ENCODE measurements around the gene ATP8B1.
"Not testable (repeated sequence)": the region's sequence is repeated elsewhere in the genome, so short reads cannot be mapped to it uniquely, and the experiment has no call there.

Gene ATP8B1

DNA sequence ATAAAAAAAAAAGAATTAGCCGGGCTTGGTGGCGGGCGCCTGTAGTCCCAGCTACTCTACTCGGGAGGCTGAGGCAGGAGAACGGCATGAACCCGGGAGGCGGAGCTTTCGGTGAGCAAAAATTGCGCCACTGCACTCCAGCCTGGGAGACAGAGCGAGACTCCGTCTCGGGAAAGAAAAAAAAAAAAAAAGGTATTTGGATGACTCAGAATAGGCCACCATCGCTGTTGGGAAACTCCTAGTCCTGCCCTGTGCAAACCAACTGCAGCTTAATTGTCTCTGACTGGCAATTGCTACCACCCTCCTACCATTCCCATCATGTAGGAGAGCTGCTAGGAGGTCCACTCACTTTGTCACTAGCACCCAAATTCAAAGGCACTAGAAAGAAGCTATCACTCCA lies 43.5 kb downstream of the ATP8B1 start:
- no peak for DNase-seq

DNA sequence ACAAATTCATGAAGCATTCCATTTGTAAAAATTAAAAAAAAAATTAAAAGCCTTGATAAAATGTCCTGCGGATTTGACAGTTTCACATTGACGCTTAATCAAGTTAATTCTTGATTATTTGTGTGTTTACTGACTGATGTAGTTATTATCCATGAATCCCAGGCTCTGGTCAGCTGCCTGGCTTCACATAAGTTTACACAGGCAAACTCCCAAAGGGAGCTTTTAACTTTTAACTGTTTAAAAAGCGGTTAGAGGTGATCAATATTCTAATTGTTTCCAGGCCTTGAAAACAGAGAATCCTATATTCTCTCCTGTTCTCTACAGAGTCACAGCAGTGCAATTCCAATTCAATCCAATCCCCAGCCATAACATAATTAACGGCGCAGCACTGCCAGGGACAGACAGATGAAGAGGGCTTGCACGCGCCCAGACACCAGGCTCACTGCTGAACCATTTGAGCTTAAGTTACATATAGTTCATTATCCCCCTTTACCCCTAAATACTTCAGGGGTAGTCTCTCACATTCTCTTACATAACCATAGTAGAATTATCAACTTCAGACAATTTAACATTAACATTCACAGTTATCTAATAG lies 47.5 kb downstream of the ATP8B1 start:
- no peak for DNase-seq

DNA sequence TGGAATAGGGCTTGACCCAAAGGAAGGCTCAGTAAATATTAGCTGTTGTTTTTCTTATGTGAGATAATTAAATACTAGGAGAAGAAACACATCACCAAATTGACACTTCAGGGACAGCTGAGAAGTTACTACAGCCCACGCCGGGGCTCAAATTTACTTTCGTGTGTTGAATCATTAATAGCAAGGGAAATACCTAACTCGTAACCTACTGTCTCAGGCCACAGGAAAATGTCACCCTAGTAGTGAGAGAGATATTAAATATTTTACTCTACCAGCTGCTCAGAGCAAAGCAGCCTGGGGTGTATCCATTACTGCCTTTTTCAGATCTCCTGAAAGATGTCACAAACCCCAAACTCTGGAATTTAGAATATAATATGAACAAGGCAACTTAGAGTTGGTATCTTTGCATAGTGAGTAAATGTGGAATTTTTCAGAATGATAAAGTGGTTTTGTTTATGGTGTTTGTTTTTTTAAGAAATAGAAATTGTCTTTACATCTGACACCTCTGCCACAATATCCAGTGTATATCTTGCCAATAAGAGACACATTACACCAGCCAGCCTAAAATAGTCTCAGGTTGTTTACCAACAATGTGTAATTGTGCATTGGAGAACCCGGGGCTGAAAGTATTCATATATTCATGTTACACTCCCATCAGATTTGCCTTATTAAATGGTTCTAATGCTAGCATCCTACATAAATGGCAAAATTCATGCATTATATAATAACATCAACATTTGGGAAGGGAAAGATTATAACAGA lies 48.4 kb downstream of the ATP8B1 start:
- DNase-seq, result no peak

DNA sequence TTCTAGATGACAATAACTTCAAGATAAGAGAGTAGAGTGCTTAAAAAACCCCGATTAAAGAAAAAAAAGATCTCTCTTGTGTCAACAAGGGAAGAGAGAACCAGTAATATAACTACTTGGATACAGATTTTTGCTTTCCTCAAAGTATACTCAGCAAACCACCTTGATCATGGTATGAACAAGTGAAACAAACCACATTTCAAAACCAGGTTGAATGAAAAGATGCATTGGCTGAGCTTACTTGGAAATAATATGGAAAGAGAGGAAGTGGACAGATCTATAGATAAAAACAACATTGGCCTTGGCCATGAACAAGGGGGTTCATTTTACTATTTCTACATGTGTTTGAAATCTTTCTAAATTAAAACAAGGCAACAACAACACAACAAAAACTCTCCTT lies 50.1 kb downstream of the ATP8B1 start:
- DNase-seq, result no peak

DNA sequence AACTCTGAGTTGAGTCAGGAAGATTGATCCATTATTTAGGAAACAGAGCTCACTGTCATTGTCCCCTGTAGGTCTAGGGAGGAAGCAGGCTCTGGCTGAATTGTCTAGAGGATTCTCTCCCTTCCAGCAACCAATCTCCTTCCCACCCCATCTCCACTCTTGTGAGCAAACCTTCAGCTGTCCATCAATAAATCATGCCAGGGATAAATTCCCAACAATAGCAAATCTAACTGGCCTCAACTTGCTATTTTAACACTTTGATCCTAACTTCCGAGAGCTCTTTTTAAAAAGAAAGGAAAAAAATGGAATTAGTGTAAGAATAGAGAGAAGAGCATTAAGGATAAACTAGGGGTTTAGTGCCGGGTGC lies 53.5 kb downstream of the ATP8B1 start:
- no peak for DNase-seq

DNA sequence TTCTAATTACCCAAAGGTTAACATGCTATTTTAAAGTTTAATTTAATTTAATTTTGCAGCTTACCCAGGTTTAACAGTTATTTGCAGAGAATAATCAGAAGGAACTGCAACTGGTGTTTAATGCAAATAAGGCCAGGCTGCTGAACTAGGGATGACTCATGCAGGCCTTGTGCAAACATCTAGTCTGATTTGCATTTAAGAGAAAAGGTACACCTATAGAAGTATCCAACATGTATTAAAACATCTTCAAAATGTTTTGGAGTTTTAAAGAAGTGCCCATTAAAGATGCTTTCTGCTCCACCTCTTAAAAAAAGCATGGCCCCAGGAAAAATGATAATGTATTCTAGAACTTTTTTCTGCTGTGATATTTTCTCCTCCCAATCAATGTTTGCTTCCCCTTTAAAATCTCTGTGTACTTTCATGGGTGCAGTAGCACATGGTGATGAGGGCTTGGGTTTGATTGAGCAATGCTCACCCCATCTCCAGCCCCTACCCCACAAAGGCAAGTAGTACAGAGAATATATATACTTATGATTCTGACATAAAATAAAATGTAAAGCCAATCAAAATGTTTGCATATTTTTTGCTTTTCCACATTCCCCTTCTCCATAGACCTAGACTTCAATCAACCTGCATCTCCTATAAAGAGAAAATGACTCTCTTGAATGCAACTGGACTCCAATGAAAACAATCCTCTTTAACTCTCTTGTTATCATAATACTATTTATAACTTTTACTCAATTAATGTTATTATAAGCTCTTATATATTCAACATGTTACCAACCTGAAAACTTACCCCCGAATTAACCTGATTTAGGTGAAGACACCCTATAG lies 54.1 kb downstream of the ATP8B1 start:
- DNase-seq, result no peak

DNA sequence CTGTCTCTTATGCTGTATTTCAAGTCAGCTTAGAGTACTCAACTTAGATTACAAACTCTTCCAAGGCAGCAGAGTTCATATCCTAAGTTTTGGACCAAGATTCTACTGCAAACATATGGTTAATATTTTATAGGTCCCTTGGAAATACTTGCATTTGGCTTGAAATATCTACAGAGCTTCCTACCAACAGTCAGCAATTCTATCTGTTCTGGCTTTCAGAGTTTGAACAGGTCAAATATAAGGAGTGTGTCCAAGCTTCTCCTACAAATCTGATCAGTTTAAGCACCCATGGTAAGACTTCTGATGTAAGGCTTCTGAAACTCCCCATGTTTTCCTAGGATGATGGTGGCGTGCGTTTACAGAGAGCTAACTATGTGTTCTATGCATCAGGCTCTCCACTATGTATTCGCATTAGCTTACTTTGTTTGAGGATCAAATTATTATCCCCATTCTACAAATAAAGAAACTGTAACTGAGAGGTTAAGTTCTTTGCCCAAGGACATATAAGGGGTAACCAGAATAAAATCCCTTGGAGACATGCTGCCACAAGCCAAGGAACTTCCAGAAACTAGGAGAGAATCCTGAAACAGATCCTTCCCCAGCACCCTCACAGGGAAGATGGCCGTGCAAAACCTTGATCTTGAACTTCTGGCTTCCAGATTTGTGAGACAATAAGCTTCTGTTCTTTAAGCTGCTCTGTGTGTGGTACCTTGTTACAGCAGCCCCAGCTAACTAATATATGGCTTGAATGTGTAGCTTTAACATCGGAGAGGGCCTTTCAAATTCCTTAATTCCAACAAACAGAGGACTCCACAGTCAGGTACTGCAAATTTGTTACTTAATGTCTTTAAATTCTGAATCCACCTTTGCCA lies 55.1 kb downstream of the ATP8B1 start:
- no peak for DNase-seq

DNA sequence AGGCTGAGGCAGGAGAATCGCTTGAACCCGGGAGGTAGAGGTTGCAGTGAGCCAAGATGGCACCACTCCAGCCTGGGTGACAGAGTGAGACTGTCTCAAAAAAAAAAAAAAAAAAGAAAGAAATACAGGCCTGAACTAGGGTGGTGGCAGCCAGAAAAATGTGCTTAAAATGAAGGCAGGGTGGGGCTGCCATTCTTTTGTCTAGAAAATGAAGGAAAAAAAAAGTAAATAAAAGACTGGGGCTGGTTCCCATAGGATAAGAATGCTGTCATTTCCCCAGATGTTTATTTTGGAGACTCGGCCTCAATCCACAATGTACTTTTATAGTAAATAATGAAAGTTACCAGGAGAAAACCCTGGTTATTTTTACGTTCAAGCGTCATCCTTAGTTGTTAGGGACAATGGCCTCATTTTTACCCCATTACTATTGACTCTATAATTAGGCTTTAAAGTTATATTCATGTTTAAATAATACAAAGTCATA lies 58.9 kb downstream of the ATP8B1 start:
- no peak for DNase-seq

DNA sequence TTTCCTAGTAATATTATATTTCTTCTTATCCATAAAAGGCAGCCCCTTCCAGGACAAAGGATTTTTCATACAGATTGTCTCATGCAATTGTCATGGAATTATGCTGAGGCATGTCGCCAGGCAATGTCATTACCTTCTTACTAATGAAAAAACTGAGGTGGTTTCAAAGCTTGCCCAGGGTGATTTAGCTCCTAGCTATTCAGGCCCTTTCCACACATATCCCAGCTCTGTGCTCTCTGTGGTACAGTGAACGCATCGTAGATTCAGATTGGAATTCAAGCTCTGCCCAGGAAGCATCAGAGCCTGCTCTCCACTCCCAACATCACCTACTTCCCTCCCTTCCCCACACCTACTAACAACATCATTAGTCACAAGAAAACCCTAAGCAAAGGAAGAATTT lies 60.1 kb downstream of the ATP8B1 start:
- peak; percentile 94 for DNase-seq

DNA sequence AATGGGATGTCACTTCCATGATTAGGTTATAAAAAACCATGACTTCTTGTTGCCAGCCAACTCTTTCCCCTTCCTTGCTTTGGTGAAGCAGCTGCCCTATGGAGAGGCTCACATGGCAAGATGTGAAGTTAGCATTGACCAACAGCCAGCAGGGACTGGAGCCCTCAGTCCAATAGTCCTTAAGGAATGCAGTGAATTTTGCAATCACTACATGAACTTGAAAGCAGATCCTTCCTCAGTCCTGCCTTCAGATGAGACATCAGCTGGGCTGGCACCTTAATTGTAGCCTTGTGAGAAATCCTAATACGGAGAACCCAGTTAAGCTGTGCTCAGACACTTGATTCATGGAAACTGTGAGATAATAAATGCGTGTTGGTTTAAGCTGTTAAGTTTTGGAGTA lies 61.8 kb downstream of the ATP8B1 start:
- no peak for DNase-seq

DNA sequence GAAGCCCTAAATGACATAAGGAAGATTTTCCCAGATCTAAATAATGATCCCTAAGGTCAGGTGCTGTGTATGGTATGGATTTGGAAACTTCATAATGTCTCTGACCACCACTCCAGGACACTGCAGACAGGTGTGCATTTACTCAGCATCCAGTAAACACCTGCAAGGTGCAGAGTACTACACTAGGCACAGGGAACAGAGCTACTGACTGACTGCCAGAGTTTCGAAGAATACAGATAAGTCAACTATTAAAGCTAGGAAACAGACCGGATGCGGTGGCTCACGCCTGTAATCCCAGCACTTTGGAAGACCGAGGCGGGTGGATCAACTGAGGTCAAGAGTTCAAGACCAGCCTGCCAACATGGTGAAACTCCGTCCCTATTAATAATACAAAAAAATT lies 65.0 kb downstream of the ATP8B1 start:
- DNase-seq, result no peak

DNA sequence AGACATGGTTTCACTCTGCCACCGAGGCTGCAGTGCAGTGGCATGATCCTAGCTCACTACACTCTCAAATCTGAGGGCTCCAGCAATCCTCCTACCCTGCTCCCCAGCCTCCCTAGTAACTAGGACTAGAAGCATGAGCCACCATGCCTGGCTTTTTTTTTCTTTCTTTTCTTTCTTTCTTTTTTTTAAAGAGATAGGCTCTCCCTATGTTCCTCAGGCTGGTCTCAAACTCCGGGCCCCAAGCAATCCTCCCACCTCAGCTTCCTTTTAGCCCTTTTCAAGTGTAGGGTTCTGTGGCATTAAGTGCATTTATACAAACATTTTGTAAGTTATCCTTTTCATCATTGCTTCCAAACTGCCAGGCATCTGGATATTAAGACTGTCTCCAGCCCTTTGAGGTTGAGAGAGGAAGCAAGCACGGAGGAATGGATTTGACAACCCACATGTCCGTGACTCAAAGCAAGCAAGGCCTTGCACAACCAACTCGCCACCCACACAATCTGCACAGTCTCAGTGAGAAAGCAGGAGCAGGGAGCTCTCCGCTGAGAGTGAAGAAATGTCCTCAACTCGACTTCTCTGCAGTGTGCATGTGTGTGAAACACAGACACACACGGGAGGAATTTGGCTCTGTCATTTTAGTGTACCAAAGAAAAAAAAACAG lies 65.6 kb downstream of the ATP8B1 start:
- peak; percentile 77 for DNase-seq

DNA sequence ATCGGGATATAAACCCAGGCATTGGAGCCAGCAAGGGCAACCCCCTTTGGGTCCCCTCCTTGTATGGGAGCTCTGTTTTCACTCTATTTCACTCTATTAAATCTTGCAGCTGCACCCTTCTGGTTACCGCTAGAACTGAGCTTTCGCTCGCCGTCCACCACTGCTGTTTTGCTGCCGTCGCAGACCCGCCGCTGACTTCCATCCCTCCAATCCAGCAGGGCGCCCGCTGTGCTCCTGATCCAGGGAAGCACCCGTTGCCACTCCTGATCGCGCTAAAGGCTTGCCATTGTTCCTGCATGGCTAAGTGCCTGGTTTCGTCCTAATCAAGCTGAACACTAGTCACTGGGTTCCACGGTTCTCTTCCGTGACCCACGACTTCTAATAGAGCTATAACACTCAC lies 68.1 kb downstream of the ATP8B1 start:
- not testable (repeated sequence) for DNase-seq

DNA sequence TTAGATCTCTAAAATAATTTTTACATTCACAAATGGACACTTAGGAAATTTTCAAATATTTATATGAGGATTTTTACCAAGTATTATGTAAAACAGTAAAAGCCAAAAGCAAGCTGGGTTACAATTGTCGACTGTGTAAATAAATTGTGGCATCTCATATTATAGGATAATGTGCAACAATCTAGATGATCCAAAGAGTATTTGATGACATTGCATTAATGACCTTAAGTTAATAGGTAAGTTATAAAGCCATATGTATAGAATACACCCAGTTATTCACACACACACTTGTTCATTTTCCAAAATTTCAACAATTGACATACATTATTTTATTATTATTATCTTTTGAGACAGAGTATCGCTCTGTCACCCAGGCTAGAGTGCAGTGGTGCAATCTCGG lies 69.3 kb downstream of the ATP8B1 start:
- no peak for DNase-seq

DNA sequence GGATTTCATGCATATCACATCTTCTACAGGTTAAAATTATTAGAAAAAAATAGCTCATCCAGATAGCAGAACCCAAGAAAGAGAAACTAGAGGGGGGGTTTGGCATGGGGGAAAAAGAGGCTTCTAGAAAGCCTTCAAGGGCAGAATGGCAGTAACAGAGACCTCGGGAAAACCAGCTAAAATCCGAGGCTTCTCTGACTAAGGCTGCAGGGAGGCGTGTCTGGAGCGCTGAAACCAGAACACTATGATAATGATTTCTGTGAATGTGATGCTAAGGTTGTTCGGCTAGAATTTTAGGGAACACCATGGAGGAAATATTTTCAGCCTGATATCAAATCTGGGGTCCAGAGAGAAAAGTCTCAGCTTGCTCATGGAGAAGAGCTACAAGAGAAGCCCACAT lies 73.0 kb downstream of the ATP8B1 start:
- DNase-seq, result no peak

DNA sequence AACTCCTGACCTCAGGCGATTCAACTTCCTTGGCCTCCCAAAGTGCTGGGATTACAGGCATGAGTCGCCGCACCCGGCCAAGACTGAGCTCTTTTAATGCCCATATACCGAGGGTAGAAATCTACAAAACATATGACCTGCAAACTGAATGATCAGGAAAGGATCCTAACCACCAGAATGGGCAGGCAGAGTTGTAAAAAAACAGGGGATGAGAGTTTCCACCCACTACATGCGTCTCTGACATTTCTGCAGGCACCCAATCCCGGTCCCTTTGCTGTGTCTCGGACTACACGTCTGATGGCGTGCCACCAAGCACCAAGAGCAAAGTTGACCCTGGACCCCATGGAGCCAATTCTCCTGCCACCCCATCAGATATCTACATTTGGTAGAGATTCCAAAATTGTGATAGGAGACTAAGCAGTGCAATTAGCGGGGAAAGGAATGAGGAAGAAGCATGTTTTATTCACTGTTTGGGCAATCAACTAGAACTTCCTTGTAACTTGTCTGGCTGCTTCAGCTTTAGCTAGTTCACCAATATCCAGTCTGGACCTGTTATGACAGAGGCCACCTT lies 74.1 kb downstream of the ATP8B1 start:
- DNase-seq, result peak; percentile 41

DNA sequence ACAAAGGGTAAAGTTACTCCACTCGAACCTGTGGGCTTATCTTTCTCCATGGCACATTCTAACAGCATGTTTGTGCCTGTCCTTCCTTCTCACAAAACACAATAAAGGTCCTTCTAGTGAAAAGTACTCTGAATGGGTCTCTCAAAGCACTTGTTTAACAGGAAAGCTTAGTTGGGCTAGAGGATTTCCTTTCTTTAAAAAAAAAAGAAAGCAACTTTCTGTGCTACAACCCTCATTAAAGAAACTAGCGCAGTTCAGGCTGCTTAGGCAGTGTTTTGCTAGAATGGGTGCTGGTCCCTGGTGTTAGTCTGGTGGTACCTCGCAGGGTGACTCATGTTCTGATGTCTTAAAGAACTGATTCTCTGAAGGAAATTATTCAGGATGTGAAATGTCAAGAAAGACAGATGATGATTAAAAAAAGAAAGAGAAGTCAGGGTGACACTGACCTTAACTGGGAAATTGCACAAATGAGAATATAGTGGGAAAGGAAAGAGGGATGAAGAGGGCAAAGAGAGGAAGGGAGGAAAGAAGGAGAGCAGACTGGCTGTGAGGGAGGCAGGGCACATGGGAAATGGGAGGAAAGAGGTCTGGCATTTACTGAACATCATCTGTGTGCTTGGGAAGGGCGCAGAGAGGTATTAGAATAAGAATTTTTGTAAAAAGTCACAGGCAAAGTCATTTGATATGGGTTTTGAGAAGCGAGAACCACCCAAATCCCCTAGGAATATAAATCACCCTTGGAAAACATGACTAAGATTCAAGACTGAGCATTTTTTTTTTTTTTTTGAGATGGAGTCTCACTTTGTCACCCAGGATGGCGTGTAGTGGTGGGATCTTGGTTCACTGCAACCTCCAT lies 74.9 kb downstream of the ATP8B1 start:
- DNase-seq, result peak; percentile 19

DNA sequence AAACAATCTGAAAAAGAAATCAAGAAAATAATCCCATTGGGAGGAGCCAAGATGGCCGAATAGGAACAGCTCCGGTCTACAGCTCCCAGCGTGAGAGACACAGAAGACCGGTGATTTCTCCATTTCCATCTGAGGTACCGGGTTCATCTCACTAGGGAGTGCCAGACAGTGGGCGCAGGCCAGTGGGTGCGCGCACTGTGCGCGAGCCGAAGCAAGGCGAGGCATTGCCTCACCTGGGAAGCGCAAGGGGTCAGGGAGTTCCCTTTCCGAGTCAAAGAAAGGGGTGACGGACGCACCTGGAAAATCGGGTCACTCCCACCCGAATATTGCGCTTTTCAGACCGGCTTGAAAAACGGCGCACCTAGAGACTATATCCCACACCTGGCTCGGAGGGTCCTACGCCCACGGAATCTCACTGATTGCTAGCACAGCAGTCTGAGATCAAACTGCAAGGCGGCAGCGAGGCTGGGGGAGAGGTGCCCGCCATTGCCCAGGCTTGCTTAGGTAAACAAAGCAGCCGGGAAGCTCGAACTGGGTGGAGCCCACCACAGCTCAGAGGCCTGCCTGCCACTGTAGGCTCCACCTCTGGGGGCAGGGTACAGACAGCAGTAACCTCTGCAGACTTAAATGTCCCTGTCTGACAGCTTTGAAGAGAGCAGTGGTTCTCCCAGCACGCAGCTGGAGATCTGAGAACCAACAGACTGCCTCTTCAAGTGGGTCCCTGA lies 83.7 kb downstream of the ATP8B1 start:
- not testable (repeated sequence) for DNase-seq

DNA sequence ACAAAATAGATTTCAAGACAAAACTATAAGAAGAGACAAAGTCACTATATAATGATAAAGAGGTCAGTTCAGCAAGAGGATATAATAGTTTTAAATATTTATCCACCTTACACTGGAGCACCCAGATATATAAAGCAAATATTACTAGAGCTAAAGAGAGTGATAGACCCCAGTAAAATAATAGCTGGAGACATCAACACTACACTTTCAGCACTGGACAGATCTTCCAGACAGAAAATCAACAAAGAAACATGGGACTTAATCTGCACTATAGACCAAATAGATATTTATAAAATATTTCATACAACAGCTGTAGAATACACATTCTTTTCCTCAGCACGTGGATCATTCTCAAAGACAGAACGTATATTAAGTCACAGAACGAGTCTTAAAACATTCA lies 86.6 kb downstream of the ATP8B1 start:
- no peak for DNase-seq

DNA sequence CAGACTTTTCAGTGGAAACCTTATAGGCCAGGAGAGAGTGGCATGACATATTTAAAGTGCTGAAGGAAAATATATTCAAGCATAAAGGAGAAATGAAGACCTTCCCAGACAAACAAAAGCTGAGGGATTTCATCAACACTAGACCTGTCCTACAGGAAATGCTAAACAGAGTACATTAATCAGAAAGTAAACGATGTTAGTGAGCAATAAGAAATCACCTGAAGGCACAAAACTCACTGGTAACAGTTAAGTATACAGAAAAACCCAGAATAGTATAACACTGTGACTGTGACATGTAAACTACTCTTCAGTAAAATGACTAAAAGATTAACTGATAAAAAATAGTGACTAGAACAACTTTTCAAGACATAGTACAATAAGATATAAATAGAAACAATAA lies 87.4 kb downstream of the ATP8B1 start:
- no peak for DNase-seq

Measured in kidney glomerular epithelial cell (primary cell).